ENCODE measurements around the gene GPS1. TPM values are rescaled to one million over a fixed set of nuclear protein-coding genes. Genes with fewer than 3 reads are reported as not detected.
A peak's percentile ranks its signal among the peaks of the same experiment; 100 is the strongest.

The GPS1 gene
- total and polyA plus RNA-seq, 9 of the 15 experiments (the other 6 are each of a cell fraction or from before 2014, with no cell fraction given) = 3.1 to 167 (median 69.9) TPM

- ChIA-PET POLR2A (interaction anchor here (0.7 to 5.9 kb wide), 4 partner anchors 7 to 14 kb away, joined by 3 to 52 read pairs (median 10); partner anchors contain the start of gene FASN), CTCF (ENCODE audit: low intra/inter-chr PET ratio) (no interaction called here)
- H2AFZ ChIP-seq (ENCODE audit: low read depth, low read length) = no peak overlapping the region
- intact Hi-C loops (cut with micrococcal nuclease) (no loop called here), in situ Hi-C loops (cut with MboI) (no loop called here)
- H3K9ac ChIP-seq (ENCODE audit: insufficient read depth in 1 of 2, low read depth in 2 of 2, low read length in 2 of 2) = peak overlapping the region in 1 of 2 experiments; percentile 43; a peak in 1 of 4 replicates
- H3K4me2 ChIP-seq (ENCODE audit: insufficient read depth, low read length) = no peak overlapping the region
- peaks cover 3 to 63% of the 10 kb centered on the region in 2 experiments; a peak in 4 of 5 replicates for H3K4me1 ChIP-seq (replicated peaks in 1 of 2; ENCODE audit: control insufficient read depth in 2 of 2, insufficient read depth in 2 of 2, low read length in 2 of 2)
- no TSS peak for BruUV-seq (replicated peaks)
- H3K4me3 ChIP-seq = no peak overlapping the region
- peaks cover 50% of the 10 kb centered on the region for H3K79me2 ChIP-seq (ENCODE audit: control insufficient read depth, insufficient read depth, low read length)
- no peak for FAIRE-seq
- H3K36me3 ChIP-seq (ENCODE audit: control insufficient read depth, insufficient read depth, low read length) = peaks cover 96% of the 10 kb centered on the region
- no peak for DNase-seq (ENCODE audit: extremely low read depth in 1 of 4, low spot score in 3 of 4)
- no peak for ATAC-seq
- no peaks in the 10 kb centered on the region for H3K9me3 ChIP-seq (replicated peaks; ENCODE audit: control insufficient read depth, insufficient read depth, low read depth, low read length)
- H3K9me1 ChIP-seq (ENCODE audit: control insufficient read depth, insufficient read depth, low read length) = no peaks in the 10 kb centered on the region
- no peaks in the 10 kb centered on the region for H3K27me3 ChIP-seq (ENCODE audit: control insufficient read depth in 2 of 2, insufficient read depth in 2 of 2, low read length in 2 of 2)
- 95% methylated on average over 25 of the region's 29 CpGs for WGBS (ENCODE audit: insufficient coverage, low coverage, missing lambda C conversion rate)
- H4K20me1 ChIP-seq (replicated peaks; ENCODE audit: control insufficient read depth, insufficient read depth, low read length) = peaks cover 27% of the 10 kb centered on the region
- H3K27ac ChIP-seq (ENCODE audit: extremely low read depth, low read depth, low read length) = no peak overlapping the region
- TF ChIP-seq ZNF609 (CRISPR knock-in tag; IDR thresholded peaks at IDR 0.05; ENCODE audit: borderline replicate concordance) = no peak
- TF ChIP-seq FIP1L1 (IDR thresholded peaks at IDR 0.05; ENCODE audit: low read depth, low read length, poor library complexity, severe bottlenecking) = peak; percentile 41
- peak in 1 of 2 experiments; percentile 25; a peak in 1 of 4 replicates for TF ChIP-seq SIN3A (IDR thresholded peaks at IDR 0.05; ENCODE audit: borderline replicate concordance in 2 of 2, control insufficient read depth in 1 of 2, low read depth in 2 of 2, low read length in 2 of 2)
- TF ChIP-seq TEAD4 (IDR thresholded peaks at IDR 0.05; ENCODE audit: low read length) = 0 out of 2 replicates have a peak, but pooled peaks have one; percentile 12
- TF ChIP-seq TEAD4 (CRISPR knock-in tag; IDR thresholded peaks at IDR 0.05; ENCODE audit: borderline replicate concordance) = no peak
- TF ChIP-seq POLR2B (IDR thresholded peaks at IDR 0.05; ENCODE audit: low read depth, partially characterized antibody) = peak; percentile 18
- TF ChIP-seq POLR2A (conservative IDR thresholded peaks at IDR 0.05) = peak; percentile 35
- TF ChIP-seq ZBTB8A (IDR thresholded peaks at IDR 0.05; ENCODE audit: partially characterized antibody) = no peak
- peak; percentile 52 for TF ChIP-seq SUPT5H (IDR thresholded peaks at IDR 0.05)
- peak; percentile 62; the same call in 1 of the 2 replicates for TF ChIP-seq ZBTB33 (CRISPR knock-in tag; IDR thresholded peaks at IDR 0.05)
- 0 out of 2 replicates have a peak, but pooled peaks have one; percentile 17 for TF ChIP-seq ETS1 (conservative IDR thresholded peaks at IDR 0.05; ENCODE audit: control insufficient read depth, low read depth, low read length)
- peak; percentile 5; the same call in 1 of the 2 replicates for TF ChIP-seq POLR2G (IDR thresholded peaks at IDR 0.05; ENCODE audit: low read depth, low read length)
- no peak for TF ChIP-seq ZNF717 (CRISPR knock-in tag; IDR thresholded peaks at IDR 0.05)
These were observed 39.0 kb downstream of the GPS1 start for GRCh38 chr17:82090549-82091263.

Data from K562 (cell line).